Loucy (cell line): Measurements from ENCODE around the gene PRPH.
"Not testable (repeated sequence)": the region's sequence is repeated elsewhere in the genome, so short reads cannot be mapped to it uniquely, and the experiment has no call there.

ENCODE experiments used
- EZH2phosphoT487 ChIP-seq: fragments of 200-600 bp; IDR thresholded peaks from 2 replicates; pipeline ENCODE4 v1.6.1; 2018; ENCODE audit warnings: antibody characterized with exemption, mild to moderate bottlenecking, moderate library complexity, borderline replicate concordance
- TF ChIP-seq, protein P1 (sequence below): fragments of 200-600 bp; sonication (generic); conservative IDR thresholded peaks from 2 replicates; pipeline ENCODE4 v1.5.1; 2014; ENCODE audit warnings: mild to moderate bottlenecking, antibody characterized with exemption, low read length

DNA sequence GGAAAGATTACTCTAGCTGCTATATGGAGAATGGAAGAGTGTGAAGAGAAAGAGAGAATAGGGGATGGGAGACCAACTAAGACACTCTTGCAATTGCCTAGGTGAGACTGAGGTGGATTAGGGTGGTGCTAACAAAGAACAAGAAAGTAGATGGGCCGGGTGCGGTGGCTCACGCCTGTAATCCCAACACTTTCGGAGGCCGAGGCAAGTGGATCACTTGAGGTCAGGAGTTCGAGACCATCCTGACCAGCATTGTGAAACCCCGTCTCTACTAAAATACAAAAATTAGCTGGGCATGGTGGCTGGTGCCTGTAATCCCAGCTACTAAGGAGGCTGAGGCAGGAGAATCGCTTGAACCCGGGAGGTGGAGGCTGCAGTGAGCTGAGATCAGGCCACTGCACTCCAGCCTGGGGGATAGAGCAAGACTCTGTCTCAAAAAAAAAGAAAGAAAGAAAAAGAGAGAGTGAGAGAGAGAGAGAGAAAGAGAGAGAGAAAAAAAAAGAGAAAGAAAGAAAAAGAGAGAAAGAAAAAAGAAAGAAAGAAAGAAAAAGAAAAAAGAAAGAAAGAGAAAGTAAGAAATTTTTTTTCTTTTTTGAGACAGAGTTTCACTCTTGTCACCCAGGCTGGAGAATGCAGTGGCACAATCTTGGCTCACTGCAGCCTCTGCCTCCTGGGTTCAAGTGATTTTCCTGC, 25.6 kb downstream of the PRPH start:
- TF ChIP-seq, protein P1, sequence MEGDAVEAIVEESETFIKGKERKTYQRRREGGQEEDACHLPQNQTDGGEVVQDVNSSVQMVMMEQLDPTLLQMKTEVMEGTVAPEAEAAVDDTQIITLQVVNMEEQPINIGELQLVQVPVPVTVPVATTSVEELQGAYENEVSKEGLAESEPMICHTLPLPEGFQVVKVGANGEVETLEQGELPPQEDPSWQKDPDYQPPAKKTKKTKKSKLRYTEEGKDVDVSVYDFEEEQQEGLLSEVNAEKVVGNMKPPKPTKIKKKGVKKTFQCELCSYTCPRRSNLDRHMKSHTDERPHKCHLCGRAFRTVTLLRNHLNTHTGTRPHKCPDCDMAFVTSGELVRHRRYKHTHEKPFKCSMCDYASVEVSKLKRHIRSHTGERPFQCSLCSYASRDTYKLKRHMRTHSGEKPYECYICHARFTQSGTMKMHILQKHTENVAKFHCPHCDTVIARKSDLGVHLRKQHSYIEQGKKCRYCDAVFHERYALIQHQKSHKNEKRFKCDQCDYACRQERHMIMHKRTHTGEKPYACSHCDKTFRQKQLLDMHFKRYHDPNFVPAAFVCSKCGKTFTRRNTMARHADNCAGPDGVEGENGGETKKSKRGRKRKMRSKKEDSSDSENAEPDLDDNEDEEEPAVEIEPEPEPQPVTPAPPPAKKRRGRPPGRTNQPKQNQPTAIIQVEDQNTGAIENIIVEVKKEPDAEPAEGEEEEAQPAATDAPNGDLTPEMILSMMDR, result not testable (repeated sequence)
- TF ChIP-seq EZH2phosphoT487, result not testable (repeated sequence)
